BE2C (cell line): ENCODE results near the gene LOXL4.

Experiments
- DNase-seq: peaks from one replicate; pipeline ENCODE4 v3.0.0-alpha.2; 2020
- H3K27me3 ChIP-seq: fragments of 250-450 bp; sonication (Bioruptor Pico); 2 replicates; pipeline ENCODE4 v1.5.1; 2020; ENCODE audit warnings: mild to moderate bottlenecking
- H3K36me3 ChIP-seq: fragments of 250-450 bp; sonication (Bioruptor Pico); 2 replicates; pipeline ENCODE4 v1.5.1; 2020; ENCODE audit warnings: mild to moderate bottlenecking
- H3K4me1 ChIP-seq: fragments of 250-450 bp; sonication (Bioruptor Pico); 2 replicates; pipeline ENCODE4 v1.5.1; 2020
- H3K4me3 ChIP-seq: 2 replicates; pipeline ENCODE4 v1.5.1; 2011; ENCODE audit warnings: low read depth, low read length
- H3K9me3 ChIP-seq: fragments of 250-450 bp; sonication (Bioruptor Pico); 2 replicates; pipeline ENCODE4 v1.5.1; 2020
- TF ChIP-seq, protein P1 (sequence below): IDR thresholded peaks from 2 replicates; pipeline ENCODE4 v1.5.1; 2012; ENCODE audit warnings: mild to moderate bottlenecking, low read depth, low read length

The LOXL4 gene

DNA sequence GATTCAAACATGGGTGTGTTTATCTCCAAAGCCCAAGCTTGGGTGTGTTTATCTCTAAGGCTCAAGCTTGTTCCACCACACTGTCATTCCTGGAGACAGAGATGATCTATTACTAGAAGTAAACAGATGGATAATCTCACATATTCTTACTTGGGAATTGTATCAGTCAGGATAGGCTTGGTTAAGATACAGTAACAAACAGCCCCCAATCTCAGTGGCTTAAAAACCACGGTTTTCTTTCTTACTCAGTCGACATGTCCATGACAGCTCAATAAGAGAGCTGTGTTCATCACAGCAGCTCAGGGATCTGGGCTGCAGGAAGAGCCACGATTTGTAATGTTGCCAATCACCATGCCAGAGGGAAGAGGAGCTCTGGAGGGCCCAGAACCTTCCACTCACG lies 38.5 kb upstream of the LOXL4 start:
- Histone ChIP-seq H3K9me3 (no peaks in the 10 kb centered on the region), H3K27me3 (no peaks in the 10 kb centered on the region), H3K36me3 (no peaks in the 10 kb centered on the region), H3K4me3 (no peak overlapping the region), H3K4me1 (peaks cover 4% of the 10 kb centered on the region)
- no peak for DNase-seq
- TF ChIP-seq, protein P1, sequence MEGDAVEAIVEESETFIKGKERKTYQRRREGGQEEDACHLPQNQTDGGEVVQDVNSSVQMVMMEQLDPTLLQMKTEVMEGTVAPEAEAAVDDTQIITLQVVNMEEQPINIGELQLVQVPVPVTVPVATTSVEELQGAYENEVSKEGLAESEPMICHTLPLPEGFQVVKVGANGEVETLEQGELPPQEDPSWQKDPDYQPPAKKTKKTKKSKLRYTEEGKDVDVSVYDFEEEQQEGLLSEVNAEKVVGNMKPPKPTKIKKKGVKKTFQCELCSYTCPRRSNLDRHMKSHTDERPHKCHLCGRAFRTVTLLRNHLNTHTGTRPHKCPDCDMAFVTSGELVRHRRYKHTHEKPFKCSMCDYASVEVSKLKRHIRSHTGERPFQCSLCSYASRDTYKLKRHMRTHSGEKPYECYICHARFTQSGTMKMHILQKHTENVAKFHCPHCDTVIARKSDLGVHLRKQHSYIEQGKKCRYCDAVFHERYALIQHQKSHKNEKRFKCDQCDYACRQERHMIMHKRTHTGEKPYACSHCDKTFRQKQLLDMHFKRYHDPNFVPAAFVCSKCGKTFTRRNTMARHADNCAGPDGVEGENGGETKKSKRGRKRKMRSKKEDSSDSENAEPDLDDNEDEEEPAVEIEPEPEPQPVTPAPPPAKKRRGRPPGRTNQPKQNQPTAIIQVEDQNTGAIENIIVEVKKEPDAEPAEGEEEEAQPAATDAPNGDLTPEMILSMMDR = no peak

DNA sequence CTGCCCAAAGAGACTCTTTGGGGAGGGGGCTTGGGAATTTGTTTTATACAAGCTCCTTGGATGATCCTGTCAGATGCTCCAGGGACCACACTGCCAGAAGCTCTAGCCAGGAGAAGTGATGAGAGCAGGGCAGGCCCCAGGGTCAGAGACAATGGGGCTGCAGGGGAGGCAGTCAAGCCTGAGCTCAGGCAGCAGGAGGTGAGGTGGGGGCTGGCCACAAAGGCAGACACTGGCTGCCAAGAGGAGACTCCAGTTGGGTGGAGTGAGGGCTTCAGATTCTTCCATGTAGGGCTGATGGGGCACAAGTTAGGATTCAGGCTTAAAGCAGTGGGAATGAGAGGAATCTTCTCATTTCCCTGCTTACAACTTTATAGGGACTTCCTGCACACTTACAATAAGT lies 35.6 kb upstream of the LOXL4 start:
- H3K4me1 ChIP-seq = no peaks in the 10 kb centered on the region; the same call in 1 of the 2 replicates
- no peaks in the 10 kb centered on the region for H3K9me3 ChIP-seq
- no peaks in the 10 kb centered on the region for H3K36me3 ChIP-seq
- H3K27me3 ChIP-seq = no peaks in the 10 kb centered on the region
- TF ChIP-seq, protein P1 = no peak
- H3K4me3 ChIP-seq = no peak overlapping the region
- DNase-seq = no peak

- Histone ChIP-seq H3K4me1 (no peaks in the 10 kb centered on the region), H3K9me3 (no peaks in the 10 kb centered on the region), H3K4me3 (no peak overlapping the region), H3K27me3 (no peaks in the 10 kb centered on the region), H3K36me3 (no peaks in the 10 kb centered on the region)
- TF ChIP-seq, protein P1 = no peak
- DNase-seq = no peak
Measured at GRCh38 chr10:98302741-98303365, 34.9 kb upstream of the LOXL4 start.

DNA sequence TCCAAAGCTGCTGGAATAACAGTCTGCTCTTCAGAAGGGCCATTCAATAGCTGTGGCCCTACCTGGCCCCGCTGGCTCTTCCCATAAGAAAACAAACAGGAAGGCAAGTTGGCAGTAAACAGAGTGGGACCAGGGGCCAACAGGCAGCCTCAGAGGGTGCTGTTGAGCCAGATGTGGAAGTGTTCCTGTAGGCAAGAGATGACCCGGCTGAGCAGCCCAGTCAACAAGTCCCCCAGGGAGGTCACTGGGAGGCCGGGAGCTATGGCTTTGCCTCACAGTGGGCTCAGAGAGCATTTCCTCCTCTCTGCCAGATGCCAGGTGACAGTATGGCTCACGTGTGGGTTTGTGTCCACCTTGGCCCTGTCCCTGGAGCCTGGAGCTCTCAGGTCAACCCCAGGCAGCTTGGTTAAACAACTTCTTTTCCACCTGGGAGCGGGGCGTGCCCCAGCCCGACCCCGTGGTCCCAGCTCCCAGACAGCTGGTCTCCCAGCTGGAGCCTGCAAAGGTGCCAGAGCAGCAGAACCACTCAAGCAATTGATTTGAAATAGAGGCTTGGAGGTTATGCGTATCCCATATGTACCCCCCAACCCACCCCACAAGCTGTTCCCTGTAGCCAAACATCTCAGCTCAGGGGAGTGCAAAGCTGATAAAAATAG lies 33.8 kb upstream of the LOXL4 start:
- Histone ChIP-seq H3K4me3 (no peak overlapping the region), H3K27me3 (no peaks in the 10 kb centered on the region), H3K4me1 (no peaks in the 10 kb centered on the region), H3K36me3 (no peaks in the 10 kb centered on the region), H3K9me3 (no peaks in the 10 kb centered on the region)
- TF ChIP-seq, protein P1 = no peak
- no peak for DNase-seq

GRCh38 chr10:98300526-98301229 lies 32.7 kb upstream of the LOXL4 start:
- H3K9me3 ChIP-seq = no peaks in the 10 kb centered on the region
- no peak overlapping the region for H3K4me3 ChIP-seq
- H3K4me1 ChIP-seq = no peaks in the 10 kb centered on the region
- no peaks in the 10 kb centered on the region for H3K27me3 ChIP-seq
- no peak for DNase-seq
- TF ChIP-seq, protein P1 = no peak
- no peaks in the 10 kb centered on the region for H3K36me3 ChIP-seq

DNA sequence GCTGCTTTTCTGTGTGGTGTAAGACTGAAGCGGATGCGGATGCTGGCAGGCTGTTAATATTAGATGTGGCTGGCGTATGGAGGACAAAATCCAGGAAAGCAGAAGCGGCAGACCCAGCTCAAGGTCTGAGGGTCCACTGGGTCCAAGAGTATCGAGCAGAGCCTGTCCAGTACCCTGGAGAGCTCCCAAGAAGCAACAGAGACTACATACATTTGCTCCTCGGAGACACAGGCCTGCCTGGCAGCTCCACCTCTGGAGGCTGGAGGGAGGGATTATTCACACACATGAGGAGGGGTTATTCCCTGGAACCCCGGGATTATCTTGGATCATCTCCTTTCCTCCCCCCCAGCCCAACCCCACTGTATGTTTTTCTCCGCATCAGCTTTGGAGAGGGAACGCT lies 31.3 kb upstream of the LOXL4 start:
- Histone ChIP-seq H3K27me3 (no peaks in the 10 kb centered on the region), H3K4me3 (no peak overlapping the region), H3K9me3 (no peaks in the 10 kb centered on the region), H3K36me3 (no peaks in the 10 kb centered on the region), H3K4me1 (no peaks in the 10 kb centered on the region)
- TF ChIP-seq, protein P1 = no peak
- no peak for DNase-seq
